ENCODE measurements around the gene CDH13. TPM values are rescaled to one million over a fixed set of nuclear protein-coding genes. Genes with fewer than 3 reads are reported as not detected.

Gene CDH13
- total and polyA plus RNA-seq, 9 of the 15 experiments (the other 6 are each of a cell fraction or from before 2014, with no cell fraction given), result 0.03 TPM; not detected in 8

DNA sequence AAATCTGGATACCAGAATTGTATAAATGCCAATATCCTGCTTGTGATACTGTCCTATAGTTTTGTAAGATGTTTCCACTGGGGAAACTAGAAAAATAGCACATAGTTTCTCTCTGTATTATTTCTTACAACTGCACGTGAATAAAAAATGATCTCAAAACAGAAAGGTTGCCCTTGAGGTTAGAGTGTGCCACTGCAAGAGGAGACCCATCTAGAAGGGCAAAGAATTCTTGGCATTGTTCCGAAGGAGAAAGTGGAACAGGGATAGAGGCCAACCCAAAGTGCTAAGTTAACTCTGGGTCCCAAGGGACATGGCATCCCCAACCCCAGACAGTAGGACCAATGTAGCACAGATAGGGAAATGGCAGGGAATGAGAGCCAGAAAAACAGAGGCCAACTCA lies 703.5 kb downstream of the CDH13 start (continued):
- TF ChIP-seq PBX2 (CRISPR knock-in tag; IDR thresholded peaks at IDR 0.05; ENCODE audit: low read depth) (no peak), PBX2 (tag; conservative IDR thresholded peaks at IDR 0.05; ENCODE audit: low read depth) (no peak), CBX5 (IDR thresholded peaks at IDR 0.05; ENCODE audit: borderline replicate concordance, low read depth) (no peak), HMGXB4 (CRISPR knock-in tag; IDR thresholded peaks at IDR 0.05) (no peak), NEUROD1 (IDR thresholded peaks at IDR 0.05; ENCODE audit: borderline replicate concordance, low read depth, low read length, partially characterized antibody) (no peak)

DNA sequence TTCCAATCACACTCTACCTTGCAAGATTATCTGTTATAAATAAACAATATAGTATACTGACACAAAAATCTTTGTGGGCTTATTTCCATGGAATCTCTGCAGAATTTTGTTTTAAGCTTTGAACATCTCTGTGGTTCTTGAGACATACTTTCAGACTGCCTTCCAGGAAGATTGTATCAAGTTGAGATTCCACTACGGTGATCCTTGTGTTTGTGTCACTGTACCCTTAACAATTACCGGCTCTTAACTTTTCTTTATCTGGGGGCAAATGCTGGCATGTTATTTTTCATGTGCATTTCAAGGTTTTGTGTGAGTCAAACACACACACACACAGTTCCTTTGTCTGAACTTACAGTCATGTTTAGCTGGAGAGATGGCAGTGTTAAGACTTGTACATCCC lies 708.3 kb downstream of the CDH13 start:
- intact Hi-C loops (cut with micrococcal nuclease) (no loop called here), in situ Hi-C loops (cut with MboI) (no loop called here)
- Histone ChIP-seq H3K9ac (ENCODE audit: insufficient read depth in 1 of 2, low read depth in 2 of 2, low read length in 2 of 2) (no peak overlapping the region), H3K27me3 (ENCODE audit: control insufficient read depth in 2 of 2, insufficient read depth in 2 of 2, low read length in 2 of 2) (no peaks in the 10 kb centered on the region), H3K4me3 (no peak overlapping the region), H4K20me1 (replicated peaks; ENCODE audit: control insufficient read depth, insufficient read depth, low read length) (no peaks in the 10 kb centered on the region), H2AFZ (ENCODE audit: low read depth, low read length) (no peak overlapping the region), H3K9me3 (replicated peaks; ENCODE audit: control insufficient read depth, insufficient read depth, low read depth, low read length) (no peaks in the 10 kb centered on the region; the same call in 1 of the 2 replicates), H3K4me2 (ENCODE audit: insufficient read depth, low read length) (no peak overlapping the region), H3K27ac (ENCODE audit: extremely low read depth, low read depth, low read length) (no peak overlapping the region), H3K36me3 (ENCODE audit: control insufficient read depth, insufficient read depth, low read length) (no peaks in the 10 kb centered on the region), H3K79me2 (ENCODE audit: control insufficient read depth, insufficient read depth, low read length) (no peaks in the 10 kb centered on the region), H3K9me1 (ENCODE audit: control insufficient read depth, insufficient read depth, low read length) (no peaks in the 10 kb centered on the region), H3K4me1 (replicated peaks in 1 of 2; ENCODE audit: control insufficient read depth in 2 of 2, insufficient read depth in 2 of 2, low read length in 2 of 2) (no peaks in the 10 kb centered on the region)
- 3% methylated on average over 2 of the region's 2 CpGs for WGBS (ENCODE audit: insufficient coverage, low coverage, missing lambda C conversion rate)
- ChIA-PET CTCF (ENCODE audit: low intra/inter-chr PET ratio) (no interaction called here), POLR2A (no interaction called here)
- no TSS peak for BruUV-seq (replicated peaks)
- FAIRE-seq (no peak), DNase-seq (ENCODE audit: extremely low read depth in 1 of 4, low spot score in 3 of 4) (no peak), ATAC-seq (no peak)
- no peak for TF ChIP-seq ZNF398 (CRISPR knock-in tag; IDR thresholded peaks at IDR 0.05)
- TF ChIP-seq ZNF184 (CRISPR knock-in tag; IDR thresholded peaks at IDR 0.05), result no peak
- no peak for TF ChIP-seq ILF3 (IDR thresholded peaks at IDR 0.05; ENCODE audit: borderline replicate concordance)
- no peak for TF ChIP-seq ELK1 (CRISPR knock-in tag; IDR thresholded peaks at IDR 0.05)

Data from K562 (cell line).